ENCODE measurements around the gene SLC26A11.

The SLC26A11 gene

DNA sequence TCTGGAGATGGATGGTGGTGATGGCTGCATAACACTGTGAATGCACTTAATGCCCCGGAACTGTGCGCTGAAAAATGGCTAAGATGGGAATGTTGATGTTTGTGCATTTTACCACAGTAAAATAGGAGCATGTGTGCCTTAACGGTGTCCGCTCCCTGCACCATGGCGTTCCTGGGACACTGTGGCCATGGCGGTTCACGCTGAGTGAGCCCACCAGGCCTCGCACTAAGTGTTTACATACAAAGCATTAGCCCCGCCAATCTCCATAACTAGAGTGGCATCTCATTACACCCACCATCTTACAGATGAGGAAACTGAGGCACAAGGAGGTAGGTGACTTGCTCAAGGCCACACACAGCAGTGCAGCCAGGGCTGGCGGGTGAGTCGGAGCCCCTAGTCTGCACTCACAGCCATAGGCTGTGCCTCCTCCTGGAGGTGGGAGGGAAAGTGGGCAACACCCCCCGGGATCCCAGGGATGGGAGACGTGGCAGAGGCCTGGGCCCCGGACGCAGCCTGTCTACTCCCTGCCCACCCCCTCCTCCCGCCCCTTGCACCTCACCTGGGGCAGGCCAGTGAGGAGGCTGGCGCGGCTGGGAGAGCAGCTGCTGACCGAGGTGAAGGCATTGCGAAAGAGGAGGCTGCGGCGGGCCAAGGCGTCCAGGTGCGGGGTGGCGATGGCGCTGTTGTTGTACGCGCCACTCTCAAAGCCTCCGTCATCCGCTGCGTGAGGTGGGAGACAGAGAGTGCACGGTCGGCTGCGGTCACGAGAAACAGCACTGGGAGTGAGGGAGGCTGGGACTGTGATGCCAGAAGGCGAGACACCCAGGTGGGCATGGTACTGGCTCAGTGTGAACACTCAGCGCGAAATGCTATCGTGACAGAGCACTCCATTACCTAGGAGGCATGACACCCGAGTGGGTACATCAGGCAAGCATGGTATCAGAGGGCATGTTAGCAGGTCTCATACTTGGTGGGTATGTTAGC lies 3.5 kb upstream of the SLC26A11 start:
- H3K27ac ChIP-seq, result no peak overlapping the region
- DNase-seq (ENCODE audit: low read depth, low spot score), result no peak

DNA sequence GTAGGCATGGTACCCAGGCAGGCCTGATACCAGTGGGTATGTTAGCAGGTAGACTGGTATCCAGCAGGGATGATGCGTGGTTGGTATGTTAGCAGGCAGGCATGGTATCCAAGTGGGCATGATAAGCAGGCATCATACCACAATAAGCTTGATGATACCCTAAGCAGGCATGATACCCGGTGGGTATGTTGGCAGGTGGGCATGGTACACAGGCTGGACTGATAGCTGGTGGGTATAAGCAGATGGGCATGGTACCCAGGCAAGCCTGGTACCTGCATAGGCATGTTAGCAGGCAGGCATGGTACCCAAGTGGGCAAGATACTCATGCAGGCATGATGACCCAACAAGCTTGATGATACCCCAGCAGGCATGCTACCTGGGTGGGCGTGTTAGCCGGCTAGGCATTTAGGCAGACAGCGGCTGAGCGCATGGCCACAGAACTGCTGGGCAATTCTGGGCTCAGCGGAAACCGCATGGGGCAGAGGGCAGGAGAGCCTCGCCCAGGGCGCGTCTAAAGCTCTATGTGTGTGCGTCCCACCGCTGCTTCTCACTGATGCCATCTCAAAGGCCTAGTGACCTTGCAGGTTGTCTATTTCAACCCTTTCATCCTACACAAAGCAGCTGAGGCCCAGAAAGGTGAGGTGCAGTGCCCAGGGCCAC lies 2.4 kb upstream of the SLC26A11 start:
- H3K27ac ChIP-seq, result no peak overlapping the region
- no peak for DNase-seq (ENCODE audit: low read depth, low spot score)

DNA sequence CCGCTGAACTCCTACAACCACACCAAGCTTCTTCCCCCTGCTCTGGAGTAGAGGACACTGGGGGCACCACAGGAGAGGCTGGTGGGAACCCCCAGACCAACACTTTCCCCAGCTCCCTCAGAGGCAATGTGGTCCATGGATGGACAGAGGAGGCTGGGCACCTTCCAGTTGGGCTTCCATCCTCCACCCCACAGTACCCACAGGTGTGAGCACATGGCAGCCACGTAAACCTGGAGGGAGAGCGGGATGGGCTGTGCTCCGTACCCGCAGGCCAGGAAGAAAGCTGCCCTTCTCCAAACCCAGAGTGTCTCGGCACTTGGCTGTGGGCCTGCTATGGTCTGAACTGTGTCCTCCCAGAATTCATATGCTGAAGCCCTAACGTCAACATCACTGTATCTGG lies 1.8 kb upstream of the SLC26A11 start:
- no peak for DNase-seq (ENCODE audit: low read depth, low spot score)
- H3K27ac ChIP-seq, result no peak overlapping the region

DNA sequence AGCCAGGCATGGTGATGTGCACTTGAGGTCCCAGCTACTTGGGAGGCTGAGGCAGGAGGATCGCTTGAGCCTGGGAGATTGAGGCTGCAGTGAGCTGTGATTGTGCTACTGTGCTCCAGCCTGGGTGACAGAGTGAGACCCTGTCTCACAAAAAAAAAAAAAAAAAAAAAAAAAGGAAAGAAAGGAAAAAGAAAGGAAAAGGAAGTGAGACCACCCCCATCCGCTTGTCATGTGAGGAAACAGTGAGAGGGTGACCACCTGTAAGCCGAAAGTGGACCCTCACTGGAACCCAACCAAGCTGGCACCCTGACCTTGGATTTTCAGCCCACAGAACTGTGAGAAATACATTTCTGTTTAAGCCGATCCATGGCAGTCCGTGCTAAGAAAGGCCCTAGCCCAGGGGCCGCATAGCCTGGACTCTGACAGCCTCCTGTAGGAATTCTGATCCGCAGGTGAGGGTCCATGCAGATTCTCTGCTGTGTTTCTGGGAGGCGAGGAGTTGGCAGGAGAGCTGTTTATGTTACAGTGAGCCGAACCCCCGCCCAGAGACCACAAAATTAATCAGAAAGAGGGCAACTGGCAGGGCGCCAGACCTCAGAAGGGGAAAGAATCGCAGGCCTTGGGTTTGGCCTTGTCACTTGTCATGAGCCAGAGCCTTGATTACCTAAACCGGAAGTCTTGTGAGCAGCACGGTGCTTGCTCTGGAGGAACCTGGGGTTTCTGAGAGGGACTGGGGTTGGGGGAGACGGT lies 1.0 kb upstream of the SLC26A11 start:
- DNase-seq (ENCODE audit: low read depth, low spot score), result peak; percentile 22
- H3K27ac ChIP-seq, result peak overlapping the region; percentile 45

DNA sequence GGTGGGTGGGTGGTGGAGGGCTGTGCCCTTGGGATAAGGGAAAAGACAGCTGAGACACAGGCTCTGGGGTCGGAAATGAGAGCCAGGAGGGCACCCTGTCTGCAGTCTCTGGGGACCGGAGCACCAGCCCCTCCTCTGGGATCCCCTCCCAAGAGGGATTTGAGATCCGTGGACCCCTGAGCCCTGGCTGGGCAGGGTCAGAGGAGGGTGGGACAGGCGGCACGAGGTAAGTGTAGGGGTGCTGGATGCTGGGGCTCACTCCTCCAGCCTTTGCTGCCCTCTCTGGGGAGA lies 519 bp upstream of the SLC26A11 start:
- H3K27ac ChIP-seq, result peak overlapping the region; percentile 45
- no peak for DNase-seq (ENCODE audit: low read depth, low spot score)

DNA sequence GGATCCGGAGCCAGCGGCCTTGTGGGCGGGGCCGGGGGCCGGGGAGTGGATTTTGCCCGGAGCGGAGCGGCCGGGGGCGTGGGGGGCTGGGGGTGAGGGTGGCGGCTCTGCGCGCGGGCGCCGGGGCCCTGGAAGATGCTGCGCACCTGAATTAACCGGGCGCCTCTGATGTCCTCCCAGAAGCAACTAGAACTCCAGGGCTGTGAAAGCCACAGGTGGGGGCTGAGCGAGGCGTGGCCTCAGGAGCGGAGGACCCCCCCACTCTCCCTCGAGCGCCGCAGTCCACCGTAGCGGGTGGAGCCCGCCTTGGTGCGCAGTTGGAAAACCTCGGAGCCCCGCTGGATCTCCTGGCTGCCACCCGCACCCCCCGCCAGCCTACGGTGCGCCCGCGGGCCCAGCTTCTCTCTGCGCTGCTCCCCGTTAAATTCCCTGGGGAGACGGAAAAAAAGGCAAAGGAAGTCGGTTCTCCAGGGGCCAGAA lies 549 bp downstream of the SLC26A11 start:
- H3K27ac ChIP-seq, result no peak overlapping the region
- no peak for DNase-seq (ENCODE audit: low read depth, low spot score)

DNA sequence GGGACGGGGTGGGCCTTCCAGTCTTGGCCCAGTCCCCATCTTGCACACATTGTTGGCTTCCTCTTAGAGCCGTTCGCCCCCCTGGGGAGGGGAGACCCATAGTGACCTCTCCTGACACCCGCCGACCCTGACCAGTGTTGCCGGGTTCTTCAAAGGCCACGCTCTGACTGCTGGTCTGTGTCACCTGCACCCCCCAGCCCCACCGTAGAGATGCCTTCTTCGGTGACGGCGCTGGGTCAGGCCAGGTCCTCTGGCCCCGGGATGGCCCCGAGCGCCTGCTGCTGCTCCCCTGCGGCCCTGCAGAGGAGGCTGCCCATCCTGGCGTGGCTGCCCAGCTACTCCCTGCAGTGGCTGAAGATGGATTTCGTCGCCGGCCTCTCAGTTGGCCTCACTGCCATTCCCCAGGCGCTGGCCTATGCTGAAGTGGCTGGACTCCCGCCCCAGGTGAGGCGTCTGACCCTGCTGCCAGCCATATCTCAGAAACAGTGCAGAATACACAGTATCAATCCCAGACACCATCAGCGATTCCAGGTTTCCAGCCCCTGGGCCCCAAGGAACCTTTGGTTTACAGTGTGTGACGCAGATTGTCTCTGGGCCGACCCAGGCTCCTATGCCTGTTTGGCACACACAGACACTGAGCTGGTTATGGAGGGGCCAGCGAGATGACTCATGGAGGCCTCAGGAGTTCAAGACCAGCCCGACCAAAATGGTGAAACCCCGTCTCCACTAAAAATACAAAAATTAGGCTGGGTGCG lies 1.3 kb downstream of the SLC26A11 start:
- no peak overlapping the region for H3K27ac ChIP-seq
- DNase-seq (ENCODE audit: low read depth, low spot score), result no peak

DNA sequence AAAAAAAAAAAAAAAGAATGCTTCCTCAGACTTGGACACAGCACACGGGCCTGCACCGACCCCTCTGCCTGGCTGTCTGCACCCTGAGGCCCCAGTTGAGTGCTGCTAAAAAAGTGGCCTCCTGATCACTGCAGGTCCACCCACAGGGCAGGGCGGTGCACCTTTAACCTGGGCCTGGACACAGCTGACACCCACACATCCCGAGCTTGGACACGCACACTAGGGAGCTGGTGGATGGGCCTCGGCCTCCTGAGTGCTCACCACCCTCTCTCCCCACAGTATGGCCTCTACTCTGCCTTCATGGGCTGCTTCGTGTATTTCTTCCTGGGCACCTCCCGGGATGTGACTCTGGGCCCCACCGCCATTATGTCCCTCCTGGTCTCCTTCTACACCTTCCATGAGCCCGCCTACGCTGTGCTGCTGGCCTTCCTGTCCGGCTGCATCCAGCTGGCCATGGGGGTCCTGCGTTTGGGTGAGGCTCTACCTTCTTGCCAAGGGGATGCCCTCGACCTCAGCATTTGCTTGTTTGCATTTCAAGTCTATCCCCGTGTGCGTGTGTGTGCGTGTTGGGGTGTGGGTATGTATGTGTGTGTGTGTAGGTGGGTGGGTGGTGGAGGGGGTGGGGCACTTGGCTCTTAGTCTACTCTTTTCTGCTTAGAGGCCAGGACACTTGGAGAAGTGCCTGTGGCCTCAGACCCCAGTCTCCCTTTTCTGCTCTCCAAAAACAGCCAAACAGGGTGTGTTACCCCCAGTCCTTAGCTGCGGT lies 2.3 kb downstream of the SLC26A11 start:
- DNase-seq (ENCODE audit: low read depth, low spot score), result no peak
- no peak overlapping the region for H3K27ac ChIP-seq

DNA sequence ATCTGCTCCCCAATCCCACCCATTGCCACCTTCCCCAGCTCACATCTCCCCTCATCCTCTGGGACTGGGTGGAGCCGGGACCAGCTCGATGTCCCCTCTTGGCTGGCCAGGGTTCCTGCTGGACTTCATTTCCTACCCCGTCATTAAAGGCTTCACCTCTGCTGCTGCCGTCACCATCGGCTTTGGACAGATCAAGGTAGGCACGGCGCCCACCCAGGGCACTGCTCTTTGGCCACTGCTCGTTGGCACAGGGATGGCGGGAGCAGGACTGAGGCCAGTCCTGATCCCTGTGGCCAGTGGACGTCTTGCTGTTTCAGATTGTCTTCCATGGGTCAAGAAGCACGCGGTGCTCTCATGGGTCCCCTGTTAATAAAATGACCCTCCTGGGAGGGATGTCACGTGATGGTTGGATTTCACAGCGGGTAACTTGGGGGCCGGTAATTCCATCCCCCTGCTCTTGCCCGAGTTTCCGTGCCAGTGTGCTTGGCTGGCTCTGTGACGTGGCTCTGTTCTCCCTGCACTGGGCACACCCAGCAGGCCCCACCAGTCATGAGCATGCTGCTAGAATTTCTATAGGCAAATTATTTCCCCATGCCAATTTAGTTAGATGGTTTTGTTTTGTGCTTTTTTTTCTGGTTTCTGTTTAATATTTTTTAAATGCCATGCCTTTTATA lies 3.1 kb downstream of the SLC26A11 start:
- H3K27ac ChIP-seq, result no peak overlapping the region
- DNase-seq (ENCODE audit: low read depth, low spot score), result no peak

DNA sequence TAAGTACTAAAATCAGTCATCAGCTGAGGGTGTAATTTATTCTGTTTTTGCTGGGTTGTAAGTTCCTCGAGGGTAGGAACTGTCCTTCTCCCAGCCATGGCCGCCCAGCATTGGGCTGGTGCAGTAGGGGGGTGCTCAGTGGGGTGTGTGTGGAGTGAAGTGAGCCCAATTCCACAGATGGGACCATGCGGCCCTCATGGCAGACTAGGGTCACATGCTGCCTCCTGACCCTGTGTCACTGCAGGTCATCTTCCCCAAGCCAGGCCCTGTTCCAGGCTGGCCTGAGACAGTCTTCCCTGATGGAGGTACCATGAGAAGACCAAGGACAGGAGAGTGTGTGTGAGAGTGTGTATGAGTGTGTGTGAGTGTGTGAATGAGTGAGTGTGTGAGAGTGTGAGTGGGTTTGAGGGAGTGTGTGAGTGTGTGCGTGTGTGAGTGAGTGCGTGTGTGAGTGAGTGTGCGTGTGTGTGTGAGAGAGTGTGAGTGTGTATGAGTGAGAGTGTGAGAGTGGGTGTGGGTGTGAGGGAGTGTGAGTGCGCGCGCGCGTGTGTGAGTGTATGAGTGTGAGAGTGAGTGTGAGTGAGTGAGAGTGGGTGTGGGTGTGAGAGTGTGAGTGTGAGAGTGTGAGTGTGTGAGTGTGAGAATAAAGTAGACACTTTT lies 3.7 kb downstream of the SLC26A11 start:
- H3K27ac ChIP-seq, result no peak overlapping the region
- DNase-seq (ENCODE audit: low read depth, low spot score), result no peak

DNA sequence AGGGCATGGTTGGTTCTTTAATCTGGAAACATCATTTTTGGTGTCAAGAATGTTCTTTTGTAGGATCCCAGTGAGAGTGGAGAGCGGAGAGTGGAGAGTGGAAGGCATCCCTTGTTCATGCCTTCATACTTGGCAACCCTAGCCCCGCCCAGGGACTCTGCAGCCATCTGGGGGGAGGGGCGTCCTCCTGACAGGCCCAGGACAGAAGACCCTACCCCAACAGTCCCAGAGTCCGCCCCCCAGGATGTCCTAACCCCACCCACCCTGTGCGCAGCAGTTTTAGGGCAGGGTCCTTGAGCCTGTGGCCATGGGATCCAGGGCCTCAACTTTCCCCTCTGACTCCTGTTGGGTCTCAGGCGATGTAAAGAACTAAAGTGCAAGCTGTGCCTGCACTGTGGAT lies 4.5 kb downstream of the SLC26A11 start:
- no peak overlapping the region for H3K27ac ChIP-seq
- no peak for DNase-seq (ENCODE audit: low read depth, low spot score)

DNA sequence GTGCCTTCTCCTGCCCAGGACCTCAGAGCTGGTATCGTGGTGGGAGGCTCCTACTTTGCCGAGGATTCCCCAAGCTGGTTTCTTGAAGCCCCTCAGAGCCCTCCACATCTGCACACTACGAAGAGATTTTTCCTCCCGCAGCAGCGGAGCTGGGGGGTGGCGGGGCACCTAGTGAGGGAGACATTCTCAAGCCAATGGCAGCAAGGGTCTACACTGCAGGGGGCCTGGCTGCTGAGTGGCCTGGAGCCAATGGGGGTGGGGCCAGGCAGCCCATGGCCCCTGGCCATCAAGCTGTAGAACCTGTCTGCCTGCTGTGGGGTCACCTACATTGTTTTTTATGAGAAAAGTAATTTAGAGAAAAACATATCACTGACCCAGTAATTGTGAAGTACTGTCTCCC lies 5.0 kb downstream of the SLC26A11 start:
- H3K27ac ChIP-seq, result no peak overlapping the region
- no peak for DNase-seq (ENCODE audit: low read depth, low spot score)

DNA sequence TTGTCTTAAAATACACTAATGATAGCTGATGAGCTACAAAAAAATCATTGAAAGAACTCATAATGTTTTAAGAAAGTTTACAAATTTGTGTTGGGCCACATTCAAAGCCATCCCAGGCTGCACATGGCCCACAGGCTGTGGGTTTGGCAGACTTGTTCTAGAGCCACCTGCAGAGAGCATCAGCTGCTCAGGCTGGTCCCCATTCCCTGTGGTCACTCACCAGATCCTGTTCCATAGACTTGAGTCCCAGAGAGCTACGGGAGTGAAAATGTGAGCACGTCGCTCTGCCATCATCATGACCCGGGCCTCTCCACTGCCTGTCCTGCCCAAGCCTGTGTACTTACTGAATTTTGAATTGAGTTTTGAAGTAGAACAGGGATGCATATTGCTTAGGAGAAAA lies 6.9 kb downstream of the SLC26A11 start:
- H3K27ac ChIP-seq, result no peak overlapping the region
- DNase-seq (ENCODE audit: low read depth, low spot score), result no peak

DNA sequence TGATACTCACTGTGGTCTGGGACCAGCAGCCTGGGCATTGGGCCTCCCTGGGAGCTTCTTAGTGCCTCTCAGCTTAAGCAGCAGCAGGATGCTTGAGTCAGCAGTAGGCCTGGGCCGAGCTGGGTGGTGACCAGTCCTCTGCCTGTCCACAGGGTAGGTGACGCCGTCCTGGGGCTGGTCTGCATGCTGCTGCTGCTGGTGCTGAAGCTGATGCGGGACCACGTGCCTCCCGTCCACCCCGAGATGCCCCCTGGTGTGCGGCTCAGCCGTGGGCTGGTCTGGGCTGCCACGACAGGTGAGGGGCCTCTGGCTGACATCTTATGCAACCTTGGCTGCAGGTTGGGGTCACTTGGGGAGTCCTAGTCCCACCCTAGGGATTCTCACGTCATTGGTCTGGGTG lies 7.4 kb downstream of the SLC26A11 start:
- no peak overlapping the region for H3K27ac ChIP-seq
- DNase-seq (ENCODE audit: low read depth, low spot score), result no peak

DNA sequence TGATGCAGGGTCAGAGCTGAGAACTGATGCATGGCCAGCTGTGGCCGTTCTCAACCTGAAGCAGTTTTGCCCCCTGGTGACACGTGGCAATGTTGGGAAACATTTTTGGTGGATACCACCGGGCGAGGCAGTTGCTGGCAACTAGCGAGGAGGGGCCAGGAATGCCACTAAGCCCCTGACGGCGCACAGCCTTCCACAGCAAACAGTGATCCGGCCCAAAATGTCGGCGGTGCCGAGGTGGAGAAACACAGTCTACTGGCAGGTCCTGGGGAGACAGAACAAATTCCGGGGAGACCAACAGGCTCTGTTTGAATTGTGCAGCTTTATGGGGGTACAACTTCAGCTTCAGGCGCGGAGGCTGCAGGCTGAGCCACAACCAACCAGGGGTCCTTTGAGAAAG lies 8.2 kb downstream of the SLC26A11 start:
- no peak for DNase-seq (ENCODE audit: low read depth, low spot score)
- no peak overlapping the region for H3K27ac ChIP-seq

DNA sequence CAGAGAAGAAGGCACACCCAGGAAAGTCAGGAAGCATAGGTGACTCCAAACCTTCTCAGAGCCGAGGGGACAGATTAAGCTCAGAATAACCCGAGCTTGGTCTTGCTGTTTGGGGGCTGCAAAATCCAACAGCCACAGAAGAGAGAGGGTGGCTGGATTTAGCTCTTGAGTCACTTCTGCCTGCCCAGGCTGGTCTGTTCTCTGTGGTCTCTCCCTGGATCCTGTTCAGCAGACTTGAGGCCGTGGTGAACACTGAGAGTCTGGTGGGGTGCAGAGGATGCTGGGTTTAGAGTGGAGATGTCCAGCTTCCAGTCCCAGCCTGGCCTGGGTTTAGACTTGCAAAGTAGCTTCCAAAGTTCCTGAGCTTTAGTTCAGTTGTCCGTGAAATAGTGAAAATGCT lies 8.8 kb downstream of the SLC26A11 start:
- no peak for DNase-seq (ENCODE audit: low read depth, low spot score)
- H3K27ac ChIP-seq, result no peak overlapping the region

DNA sequence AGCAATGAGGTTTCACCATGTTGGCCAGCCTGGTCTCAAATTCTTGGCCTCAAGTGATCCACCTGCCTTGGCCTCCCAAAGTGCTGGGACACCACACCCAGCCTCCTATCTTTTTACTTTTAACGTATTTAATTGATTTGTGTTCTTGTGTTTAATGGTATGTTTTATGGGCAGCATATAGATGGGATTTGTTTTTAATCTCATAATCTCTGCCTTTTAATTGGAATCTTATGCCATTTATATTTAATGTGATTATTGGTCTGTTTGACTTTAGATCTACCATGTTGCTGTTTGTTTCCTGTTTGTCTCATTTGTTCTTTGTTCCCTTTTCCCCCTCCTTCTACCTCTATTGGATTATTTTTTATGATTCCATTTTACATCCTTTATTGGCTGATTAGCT lies 12.2 kb downstream of the SLC26A11 start:
- DNase-seq (ENCODE audit: low read depth, low spot score), result no peak
- H3K27ac ChIP-seq, result no peak overlapping the region

DNA sequence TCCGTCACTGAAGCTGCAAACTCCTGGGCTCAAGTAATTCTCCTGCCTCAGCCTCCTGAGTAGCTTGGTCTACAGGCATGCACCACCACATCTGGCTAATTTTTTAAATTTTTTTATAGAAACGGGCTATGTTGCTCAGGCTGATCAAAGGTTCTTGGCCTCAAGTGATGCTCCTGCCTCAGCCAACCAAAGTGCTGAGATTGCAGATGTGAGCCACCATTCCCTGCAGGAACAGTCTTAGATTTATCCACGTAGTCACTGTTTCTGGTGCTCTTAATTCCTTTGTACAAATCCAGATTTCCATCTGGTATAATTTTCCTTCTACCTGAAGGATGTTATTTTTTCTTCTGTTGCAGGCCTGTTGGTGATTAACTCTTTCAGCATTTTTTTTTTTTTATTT lies 13.0 kb downstream of the SLC26A11 start:
- DNase-seq (ENCODE audit: low read depth, low spot score), result no peak
- no peak overlapping the region for H3K27ac ChIP-seq

DNA sequence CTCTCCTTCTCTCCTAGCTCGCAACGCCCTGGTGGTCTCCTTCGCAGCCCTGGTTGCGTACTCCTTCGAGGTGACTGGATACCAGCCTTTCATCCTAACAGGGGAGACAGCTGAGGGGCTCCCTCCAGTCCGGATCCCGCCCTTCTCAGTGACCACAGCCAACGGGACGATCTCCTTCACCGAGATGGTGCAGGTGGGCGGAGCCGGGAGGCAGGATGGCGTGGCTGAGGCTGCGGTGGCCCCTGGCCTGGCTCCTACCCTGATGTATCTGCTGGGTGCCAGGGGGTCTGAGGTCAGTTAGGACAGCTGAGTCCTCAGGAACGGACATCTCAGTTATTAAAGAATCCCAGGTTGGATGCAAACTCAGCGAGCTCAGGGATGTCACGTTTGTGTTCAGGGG lies 16.7 kb downstream of the SLC26A11 start:
- H3K27ac ChIP-seq, result no peak overlapping the region
- DNase-seq (ENCODE audit: low read depth, low spot score), result no peak

Measured in epithelial cell of prostate (primary cell).